ENCODE data around the gene TMEM47. TPM values are rescaled to one million over a fixed set of nuclear protein-coding genes. Genes with fewer than 3 reads are reported as not detected.

Gene TMEM47
- total RNA-seq, 1 experiment from 2014 or later: 14.0 TPM

GRCh38 chrX:34631479-34632220 is 25.4 kb downstream of the TMEM47 start:
- no peaks in the 10 kb centered on the region for H3K27me3 ChIP-seq (ENCODE audit: control insufficient read depth, insufficient read depth, low read length)
- no peak overlapping the region for H3K4me3 ChIP-seq (ENCODE audit: insufficient read depth, low read depth, low read length)
- no peaks in the 10 kb centered on the region; the same call in 1 of the 2 replicates for H3K36me3 ChIP-seq (replicated peaks; ENCODE audit: control insufficient read depth, insufficient read depth, low read length)
- no peak for DNase-seq

- Histone ChIP-seq H3K36me3 (replicated peaks; ENCODE audit: control insufficient read depth, insufficient read depth, low read length) (no peaks in the 10 kb centered on the region; the same call in 1 of the 2 replicates), H3K4me3 (ENCODE audit: insufficient read depth, low read depth, low read length) (no peak overlapping the region)
These were observed 27.5 kb downstream of the TMEM47 start for GRCh38 chrX:34629572-34629971.

GRCh38 chrX:34624416-34624815 is 32.7 kb downstream of the TMEM47 start:
- no peak for DNase-seq
- Histone ChIP-seq H3K27me3 (ENCODE audit: control insufficient read depth, insufficient read depth, low read length) (no peaks in the 10 kb centered on the region), H3K4me3 (ENCODE audit: insufficient read depth, low read depth, low read length) (no peak overlapping the region), H3K36me3 (replicated peaks; ENCODE audit: control insufficient read depth, insufficient read depth, low read length) (no peaks in the 10 kb centered on the region)

More at GRCh38 chrX:34629572-34629971, 27.5 kb downstream of the TMEM47 start:
- DNase-seq: no peak
- H3K27me3 ChIP-seq (ENCODE audit: control insufficient read depth, insufficient read depth, low read length): no peaks in the 10 kb centered on the region

GRCh38 chrX:34619920-34620319 is 37.2 kb downstream of the TMEM47 start:
- no peak for DNase-seq
- Histone ChIP-seq H3K36me3 (replicated peaks; ENCODE audit: control insufficient read depth, insufficient read depth, low read length) (no peaks in the 10 kb centered on the region), H3K27me3 (ENCODE audit: control insufficient read depth, insufficient read depth, low read length) (no peaks in the 10 kb centered on the region), H3K4me3 (ENCODE audit: insufficient read depth, low read depth, low read length) (no peak overlapping the region)

GRCh38 chrX:34612036-34612435 is 45.0 kb downstream of the TMEM47 start:
- no peaks in the 10 kb centered on the region for H3K27me3 ChIP-seq (ENCODE audit: control insufficient read depth, insufficient read depth, low read length)
- no peak for DNase-seq
- H3K36me3 ChIP-seq (replicated peaks; ENCODE audit: control insufficient read depth, insufficient read depth, low read length): no peaks in the 10 kb centered on the region
- no peak overlapping the region for H3K4me3 ChIP-seq (ENCODE audit: insufficient read depth, low read depth, low read length)

- DNase-seq: no peak
- Histone ChIP-seq H3K36me3 (replicated peaks; ENCODE audit: control insufficient read depth, insufficient read depth, low read length) (no peaks in the 10 kb centered on the region), H3K4me3 (ENCODE audit: insufficient read depth, low read depth, low read length) (no peak overlapping the region), H3K27me3 (ENCODE audit: control insufficient read depth, insufficient read depth, low read length) (no peaks in the 10 kb centered on the region)
These were observed 58.7 kb downstream of the TMEM47 start for GRCh38 chrX:34598362-34598761.

- Histone ChIP-seq H3K36me3 (replicated peaks; ENCODE audit: control insufficient read depth, insufficient read depth, low read length) (no peaks in the 10 kb centered on the region), H3K27me3 (ENCODE audit: control insufficient read depth, insufficient read depth, low read length) (no peaks in the 10 kb centered on the region), H3K4me3 (ENCODE audit: insufficient read depth, low read depth, low read length) (no peak overlapping the region)
- no peak for DNase-seq
These were observed 70.1 kb downstream of the TMEM47 start for GRCh38 chrX:34586936-34587335.

- no peak for DNase-seq
- Histone ChIP-seq H3K27me3 (ENCODE audit: control insufficient read depth, insufficient read depth, low read length) (no peaks in the 10 kb centered on the region), H3K36me3 (replicated peaks; ENCODE audit: control insufficient read depth, insufficient read depth, low read length) (no peaks in the 10 kb centered on the region), H3K4me3 (ENCODE audit: insufficient read depth, low read depth, low read length) (no peak overlapping the region)
These were observed 70.7 kb downstream of the TMEM47 start for GRCh38 chrX:34586346-34586911.

- no peak overlapping the region for H3K4me3 ChIP-seq (ENCODE audit: insufficient read depth, low read depth, low read length)
- H3K27me3 ChIP-seq (ENCODE audit: control insufficient read depth, insufficient read depth, low read length): no peaks in the 10 kb centered on the region
- H3K36me3 ChIP-seq (replicated peaks; ENCODE audit: control insufficient read depth, insufficient read depth, low read length): no peaks in the 10 kb centered on the region
- DNase-seq: no peak
These were observed 71.5 kb downstream of the TMEM47 start for GRCh38 chrX:34585561-34585960.

GRCh38 chrX:34584781-34585180 is 72.3 kb downstream of the TMEM47 start:
- Histone ChIP-seq H3K27me3 (ENCODE audit: control insufficient read depth, insufficient read depth, low read length) (no peaks in the 10 kb centered on the region), H3K4me3 (ENCODE audit: insufficient read depth, low read depth, low read length) (no peak overlapping the region), H3K36me3 (replicated peaks; ENCODE audit: control insufficient read depth, insufficient read depth, low read length) (no peaks in the 10 kb centered on the region)
- no peak for DNase-seq

GRCh38 chrX:34580069-34580468 is 77.0 kb downstream of the TMEM47 start:
- no peak overlapping the region for H3K4me3 ChIP-seq (ENCODE audit: insufficient read depth, low read depth, low read length)
- no peaks in the 10 kb centered on the region for H3K27me3 ChIP-seq (ENCODE audit: control insufficient read depth, insufficient read depth, low read length)
- no peaks in the 10 kb centered on the region for H3K36me3 ChIP-seq (replicated peaks; ENCODE audit: control insufficient read depth, insufficient read depth, low read length)
- DNase-seq: no peak

- Histone ChIP-seq H3K27me3 (ENCODE audit: control insufficient read depth, insufficient read depth, low read length) (no peaks in the 10 kb centered on the region), H3K36me3 (replicated peaks; ENCODE audit: control insufficient read depth, insufficient read depth, low read length) (no peaks in the 10 kb centered on the region), H3K4me3 (ENCODE audit: insufficient read depth, low read depth, low read length) (no peak overlapping the region)
- DNase-seq: no peak
These were observed 78.8 kb downstream of the TMEM47 start for GRCh38 chrX:34578237-34578636.
